Liver (tissue), 9 donors: Measurements from ENCODE around the gene SUMO2. TPM values are rescaled to one million over a fixed set of nuclear protein-coding genes. Genes with fewer than 3 reads are reported as not detected.

Experiments
- DNase-seq: peaks from one replicate; pipeline ENCODE4 v3.0.0-alpha.2; 2017; ENCODE audit warnings: low spot score
- H3K27ac ChIP-seq, 2 donors: one replicate each; pipeline ENCODE4 v1.7.0; 2013; ENCODE audit warnings: inconsistent platforms in 2 of 2, low read length in 2 of 2, control low read depth in 1 of 2, low read depth in 1 of 2, mild to moderate bottlenecking in 1 of 2
- H3K27me3 ChIP-seq, 4 donors: one replicate each; pipeline versions ENCODE4 v1.6.1 to v1.7.0; 2013; ENCODE audit warnings: low read length in 3 of 4, inconsistent platforms in 1 of 4, mild to moderate bottlenecking in 1 of 4, moderate library complexity in 1 of 4; ENCODE audit not compliant: control insufficient read depth in 4 of 4, insufficient read depth in 4 of 4
- H3K36me3 ChIP-seq, 4 donors: one replicate each; pipeline versions ENCODE4 v1.6.1 to v1.7.0; 2013; ENCODE audit warnings: low read length in 3 of 4, mild to moderate bottlenecking in 3 of 4, low read depth in 1 of 4, moderate library complexity in 1 of 4; ENCODE audit not compliant: control insufficient read depth in 4 of 4, insufficient read depth in 3 of 4
- H3K4me1 ChIP-seq, 4 donors: one replicate each; pipeline versions ENCODE4 v1.6.1 to v1.7.0; 2013; ENCODE audit warnings: low read length in 3 of 4, mild to moderate bottlenecking in 3 of 4, moderate library complexity in 1 of 4; ENCODE audit not compliant: control insufficient read depth in 4 of 4, insufficient read depth in 4 of 4
- H3K4me3 ChIP-seq, 3 donors: one replicate each; pipeline versions ENCODE4 v1.6.1 to v1.7.0; 2013; ENCODE audit warnings: low read length in 3 of 3, control low read depth in 1 of 3, low read depth in 1 of 3, mild to moderate bottlenecking in 1 of 3
- H3K9ac ChIP-seq, 2 donors: one replicate each; pipeline ENCODE4 v1.7.0; 2013; ENCODE audit warnings: low read length in 2 of 2, mild to moderate bottlenecking in 2 of 2, moderate library complexity in 2 of 2, control low read depth in 1 of 2, low read depth in 1 of 2
- H3K9me3 ChIP-seq, 4 donors: one replicate each; pipeline versions ENCODE4 v1.6.1 to v1.7.0; 2013; ENCODE audit warnings: low read length in 3 of 4; ENCODE audit not compliant: control insufficient read depth in 4 of 4
- EGR1 ChIP-seq, 2 donors: IDR thresholded peaks; 2 replicates each; pipeline ENCODE4 v1.6.1; 2016 to 2018; ENCODE audit warnings: antibody characterized with exemption in 2 of 2, low read depth in 2 of 2
- FOXA1 ChIP-seq: IDR thresholded peaks from 2 replicates; pipeline ENCODE4 v1.6.1; 2016; ENCODE audit warnings: antibody characterized with exemption
- FOXA2 ChIP-seq: IDR thresholded peaks from 2 replicates; pipeline ENCODE4 v1.6.1; 2016; ENCODE audit warnings: antibody characterized with exemption
- GABPA ChIP-seq, 2 donors: IDR thresholded peaks in 1 of 2; conservative IDR thresholded peaks in 1 of 2; 2 replicates each; pipeline ENCODE4 v1.6.1; 2016; ENCODE audit warnings: antibody characterized with exemption in 2 of 2, mild to moderate bottlenecking in 1 of 2, moderate library complexity in 1 of 2
- HNF4A ChIP-seq, 2 donors: conservative IDR thresholded peaks; 2 replicates each; pipeline ENCODE4 v1.6.1; 2016; ENCODE audit warnings: antibody characterized with exemption in 2 of 2, mild to moderate bottlenecking in 2 of 2
- JUND ChIP-seq, 2 donors: IDR thresholded peaks; 2 replicates each; pipeline ENCODE4 v1.6.1; 2016; ENCODE audit warnings: antibody characterized with exemption in 2 of 2
- NR2F2 ChIP-seq: IDR thresholded peaks from 2 replicates; pipeline ENCODE4 v1.6.1; 2016; ENCODE audit warnings: antibody characterized with exemption
- RAD21 ChIP-seq, 2 donors: IDR thresholded peaks; 2 replicates each; pipeline ENCODE4 v1.6.1; 2016; ENCODE audit warnings: antibody characterized with exemption in 2 of 2, mild to moderate bottlenecking in 2 of 2
- RXRA ChIP-seq, 2 donors: IDR thresholded peaks; 2 replicates each; pipeline ENCODE4 v1.6.1; 2017 to 2018; ENCODE audit warnings: antibody characterized with exemption in 2 of 2, mild to moderate bottlenecking in 1 of 2
- SP1 ChIP-seq: IDR thresholded peaks from 2 replicates; pipeline ENCODE4 v1.6.1; 2018; ENCODE audit warnings: antibody characterized with exemption, mild to moderate bottlenecking
- TAF1 ChIP-seq: conservative IDR thresholded peaks from 2 replicates; pipeline ENCODE4 v1.6.1; 2016; ENCODE audit warnings: antibody characterized with exemption, mild to moderate bottlenecking
- YY1 ChIP-seq: IDR thresholded peaks from 2 replicates; pipeline ENCODE4 v1.6.1; 2016; ENCODE audit warnings: antibody characterized with exemption, mild to moderate bottlenecking
- WGBS: extraction: QIAGEN DNeasy Blood & Tissue Kit; methylation state at CpG from one replicate; pipeline ENCODE4 v1.1.7; 2013; 5-methylcytosine and 5-hydroxymethylcytosine counted together
- polyA plus RNA-seq, 2 donors: library from polyadenylated mRNA; stranded (reverse) in 1 of 2; unstranded in 1 of 2; fragments of 200-250 nt in 1 of 2; fragments of >200 nt in 1 of 2; fragmentation: Nextera tagmentation in 1 of 2; extraction: Ambion mirVana in 1 of 2; gene quantifications; one replicate each; pipeline versions ENCODE4 v1.2.1 to v1.2.3, GENCODE V29; 2013 to 2015
- total RNA-seq, 2 donors: library from RNA; depleted of rRNA; stranded (reverse); fragments of >200 nt; gene quantifications; one replicate each; pipeline ENCODE4 v1.2.3, GENCODE V29; 2014
- TF ChIP-seq, protein P1 (sequence below): IDR thresholded peaks from 2 replicates; pipeline ENCODE4 v1.6.1; 2016; ENCODE audit warnings: antibody characterized with exemption
- TF ChIP-seq, protein P2 (sequence below): IDR thresholded peaks from 2 replicates; pipeline ENCODE4 v1.6.1; 2016; ENCODE audit warnings: antibody characterized with exemption, mild to moderate bottlenecking
- TF ChIP-seq, protein P3 (sequence below): IDR thresholded peaks from 2 replicates; pipeline ENCODE4 v1.6.1; 2016; ENCODE audit warnings: antibody characterized with exemption
- TF ChIP-seq, protein P4 (sequence below): fragments of 150-350 bp; IDR thresholded peaks from 2 replicates; pipeline ENCODE4 v1.5.1; 2017; ENCODE audit warnings: improper control_type of control experiment, low read depth, low read length; ENCODE audit not compliant: missing input control
- TF ChIP-seq, protein P5 (sequence below): IDR thresholded peaks from 2 replicates; pipeline ENCODE4 v1.6.1; 2016; ENCODE audit warnings: antibody characterized with exemption
- donor health status: healthy.
- donor health status: healthy.
- donor health status: healthy.
- donor health status: healthy.
- donor health status: healthy.

Gene SUMO2
- total and polyA plus RNA-seq, 4 donors, result 20.9 to 160 (median 50.5) TPM

DNA sequence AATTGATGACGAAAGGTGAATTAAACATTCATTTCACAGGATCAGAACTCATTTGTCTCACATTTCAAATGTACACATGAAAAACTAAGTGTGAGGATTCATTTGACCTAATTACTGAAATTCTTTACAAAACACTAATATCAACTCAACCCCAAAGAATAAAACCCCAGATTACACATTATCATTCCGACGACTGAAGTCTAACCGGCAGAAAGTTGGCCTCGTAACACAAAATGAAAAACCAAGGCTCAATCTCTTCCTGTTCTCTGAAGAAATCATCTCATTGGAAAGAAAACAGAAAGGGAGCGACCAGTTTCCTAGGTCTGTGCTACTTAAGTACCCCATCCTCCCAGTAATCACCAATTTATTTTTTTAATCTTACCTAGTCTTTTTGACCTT is 30.2 kb downstream of the SUMO2 start:
- peaks cover 0 to 2% (median 0%) of the 10 kb centered on the region in 4 donors for H3K36me3 ChIP-seq

DNA sequence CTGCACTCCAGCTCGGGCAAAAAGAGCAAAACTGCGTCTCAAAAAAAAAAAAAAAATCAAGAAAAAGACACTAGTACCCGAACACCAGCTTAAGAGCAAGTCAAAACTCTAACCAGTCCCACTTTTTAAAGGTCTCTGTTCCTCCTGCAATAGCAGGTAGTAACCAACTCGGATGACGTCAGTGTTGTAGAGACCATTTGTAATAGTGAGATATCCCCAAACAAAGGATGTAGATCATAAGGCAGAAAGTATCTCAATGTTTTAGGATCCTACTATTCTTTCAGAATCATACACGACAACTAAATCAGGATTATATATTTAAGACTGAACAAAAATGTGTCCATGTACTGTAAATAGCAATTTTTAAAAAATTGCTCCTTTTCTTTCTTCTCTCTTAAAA is 30.8 kb downstream of the SUMO2 start:
- Histone ChIP-seq H3K9ac (no peak overlapping the region), H3K27ac (no peak overlapping the region), H3K36me3 (peaks cover 0 to 3% (median 2%) of the 10 kb centered on the region in 4 donors), H3K9me3 (no peaks in the 10 kb centered on the region), H3K4me1 (peaks cover 0 to 16% (median 8%) of the 10 kb centered on the region in 4 donors), H3K4me3 (no peak overlapping the region), H3K27me3 (no peaks in the 10 kb centered on the region)
- 95% methylated on average over 6 of the region's 6 CpGs for WGBS
- no peak for DNase-seq
- TF ChIP-seq FOXA2 (no peak), GABPA (IDR thresholded peaks at IDR 0.05 in 1 of 2, conservative IDR thresholded peaks at IDR 0.05 in 1 of 2) (no peak), YY1 (no peak), EGR1 (IDR thresholded peaks at IDR 0.05; ENCODE audit: low read depth in 2 of 2) (no peak), RAD21 (IDR thresholded peaks at IDR 0.05) (no peak), TAF1 (no peak), FOXA1 (no peak), NR2F2 (no peak), HNF4A (conservative IDR thresholded peaks at IDR 0.05) (no peak), RXRA (IDR thresholded peaks at IDR 0.05) (no peak), JUND (IDR thresholded peaks at IDR 0.05) (no peak)
- TF ChIP-seq, protein P1, sequence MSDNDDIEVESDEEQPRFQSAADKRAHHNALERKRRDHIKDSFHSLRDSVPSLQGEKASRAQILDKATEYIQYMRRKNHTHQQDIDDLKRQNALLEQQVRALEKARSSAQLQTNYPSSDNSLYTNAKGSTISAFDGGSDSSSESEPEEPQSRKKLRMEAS, result no peak

More for the DNA sequence above, 30.2 kb downstream of the SUMO2 start:
- H3K4me1 ChIP-seq, result peaks cover 0 to 16% (median 8%) of the 10 kb centered on the region in 4 donors
- H3K27me3 ChIP-seq, result no peaks in the 10 kb centered on the region
- DNase-seq, result no peak
- no peak for TF ChIP-seq RAD21 (IDR thresholded peaks at IDR 0.05)
- TF ChIP-seq TAF1, result no peak
- TF ChIP-seq SP1, result no peak
- no peak for TF ChIP-seq GABPA (IDR thresholded peaks at IDR 0.05 in 1 of 2, conservative IDR thresholded peaks at IDR 0.05 in 1 of 2)
- TF ChIP-seq, protein P2, sequence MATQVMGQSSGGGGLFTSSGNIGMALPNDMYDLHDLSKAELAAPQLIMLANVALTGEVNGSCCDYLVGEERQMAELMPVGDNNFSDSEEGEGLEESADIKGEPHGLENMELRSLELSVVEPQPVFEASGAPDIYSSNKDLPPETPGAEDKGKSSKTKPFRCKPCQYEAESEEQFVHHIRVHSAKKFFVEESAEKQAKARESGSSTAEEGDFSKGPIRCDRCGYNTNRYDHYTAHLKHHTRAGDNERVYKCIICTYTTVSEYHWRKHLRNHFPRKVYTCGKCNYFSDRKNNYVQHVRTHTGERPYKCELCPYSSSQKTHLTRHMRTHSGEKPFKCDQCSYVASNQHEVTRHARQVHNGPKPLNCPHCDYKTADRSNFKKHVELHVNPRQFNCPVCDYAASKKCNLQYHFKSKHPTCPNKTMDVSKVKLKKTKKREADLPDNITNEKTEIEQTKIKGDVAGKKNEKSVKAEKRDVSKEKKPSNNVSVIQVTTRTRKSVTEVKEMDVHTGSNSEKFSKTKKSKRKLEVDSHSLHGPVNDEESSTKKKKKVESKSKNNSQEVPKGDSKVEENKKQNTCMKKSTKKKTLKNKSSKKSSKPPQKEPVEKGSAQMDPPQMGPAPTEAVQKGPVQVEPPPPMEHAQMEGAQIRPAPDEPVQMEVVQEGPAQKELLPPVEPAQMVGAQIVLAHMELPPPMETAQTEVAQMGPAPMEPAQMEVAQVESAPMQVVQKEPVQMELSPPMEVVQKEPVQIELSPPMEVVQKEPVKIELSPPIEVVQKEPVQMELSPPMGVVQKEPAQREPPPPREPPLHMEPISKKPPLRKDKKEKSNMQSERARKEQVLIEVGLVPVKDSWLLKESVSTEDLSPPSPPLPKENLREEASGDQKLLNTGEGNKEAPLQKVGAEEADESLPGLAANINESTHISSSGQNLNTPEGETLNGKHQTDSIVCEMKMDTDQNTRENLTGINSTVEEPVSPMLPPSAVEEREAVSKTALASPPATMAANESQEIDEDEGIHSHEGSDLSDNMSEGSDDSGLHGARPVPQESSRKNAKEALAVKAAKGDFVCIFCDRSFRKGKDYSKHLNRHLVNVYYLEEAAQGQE, result no peak
- no peak for TF ChIP-seq RXRA (IDR thresholded peaks at IDR 0.05)
- TF ChIP-seq YY1, result no peak
- TF ChIP-seq, protein P3, sequence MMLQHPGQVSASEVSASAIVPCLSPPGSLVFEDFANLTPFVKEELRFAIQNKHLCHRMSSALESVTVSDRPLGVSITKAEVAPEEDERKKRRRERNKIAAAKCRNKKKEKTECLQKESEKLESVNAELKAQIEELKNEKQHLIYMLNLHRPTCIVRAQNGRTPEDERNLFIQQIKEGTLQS, result no peak
- TF ChIP-seq, protein P4, sequence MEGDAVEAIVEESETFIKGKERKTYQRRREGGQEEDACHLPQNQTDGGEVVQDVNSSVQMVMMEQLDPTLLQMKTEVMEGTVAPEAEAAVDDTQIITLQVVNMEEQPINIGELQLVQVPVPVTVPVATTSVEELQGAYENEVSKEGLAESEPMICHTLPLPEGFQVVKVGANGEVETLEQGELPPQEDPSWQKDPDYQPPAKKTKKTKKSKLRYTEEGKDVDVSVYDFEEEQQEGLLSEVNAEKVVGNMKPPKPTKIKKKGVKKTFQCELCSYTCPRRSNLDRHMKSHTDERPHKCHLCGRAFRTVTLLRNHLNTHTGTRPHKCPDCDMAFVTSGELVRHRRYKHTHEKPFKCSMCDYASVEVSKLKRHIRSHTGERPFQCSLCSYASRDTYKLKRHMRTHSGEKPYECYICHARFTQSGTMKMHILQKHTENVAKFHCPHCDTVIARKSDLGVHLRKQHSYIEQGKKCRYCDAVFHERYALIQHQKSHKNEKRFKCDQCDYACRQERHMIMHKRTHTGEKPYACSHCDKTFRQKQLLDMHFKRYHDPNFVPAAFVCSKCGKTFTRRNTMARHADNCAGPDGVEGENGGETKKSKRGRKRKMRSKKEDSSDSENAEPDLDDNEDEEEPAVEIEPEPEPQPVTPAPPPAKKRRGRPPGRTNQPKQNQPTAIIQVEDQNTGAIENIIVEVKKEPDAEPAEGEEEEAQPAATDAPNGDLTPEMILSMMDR, result no peak
- TF ChIP-seq, protein P5, sequence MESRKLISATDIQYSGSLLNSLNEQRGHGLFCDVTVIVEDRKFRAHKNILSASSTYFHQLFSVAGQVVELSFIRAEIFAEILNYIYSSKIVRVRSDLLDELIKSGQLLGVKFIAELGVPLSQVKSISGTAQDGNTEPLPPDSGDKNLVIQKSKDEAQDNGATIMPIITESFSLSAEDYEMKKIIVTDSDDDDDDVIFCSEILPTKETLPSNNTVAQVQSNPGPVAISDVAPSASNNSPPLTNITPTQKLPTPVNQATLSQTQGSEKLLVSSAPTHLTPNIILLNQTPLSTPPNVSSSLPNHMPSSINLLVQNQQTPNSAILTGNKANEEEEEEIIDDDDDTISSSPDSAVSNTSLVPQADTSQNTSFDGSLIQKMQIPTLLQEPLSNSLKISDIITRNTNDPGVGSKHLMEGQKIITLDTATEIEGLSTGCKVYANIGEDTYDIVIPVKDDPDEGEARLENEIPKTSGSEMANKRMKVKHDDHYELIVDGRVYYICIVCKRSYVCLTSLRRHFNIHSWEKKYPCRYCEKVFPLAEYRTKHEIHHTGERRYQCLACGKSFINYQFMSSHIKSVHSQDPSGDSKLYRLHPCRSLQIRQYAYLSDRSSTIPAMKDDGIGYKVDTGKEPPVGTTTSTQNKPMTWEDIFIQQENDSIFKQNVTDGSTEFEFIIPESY, result no peak
- no peak for TF ChIP-seq FOXA2
- TF ChIP-seq, protein P1, result no peak
- no peak for TF ChIP-seq JUND (IDR thresholded peaks at IDR 0.05)
- no peak overlapping the region for H3K27ac ChIP-seq
- H3K9me3 ChIP-seq, result no peaks in the 10 kb centered on the region
- H3K4me3 ChIP-seq, result no peak overlapping the region
- H3K9ac ChIP-seq, result no peak overlapping the region
- WGBS, result 93% methylated on average over 6 of the region's 6 CpGs
